Thymus (tissue), 11 donors: ENCODE measurements around the gene CNKSR1. TPM values are rescaled to one million over a fixed set of nuclear protein-coding genes. Genes with fewer than 3 reads are reported as not detected.
"Not testable (repeated sequence)": the region's sequence is repeated elsewhere in the genome, so short reads cannot be mapped to it uniquely, and the experiment has no call there.

Experiments used
- DNase-seq, 9 donors: peaks; one replicate each; pipeline ENCODE4 v3.0.0-alpha.2; 2013; ENCODE audit warnings: low spot score in 9 of 9, low read depth in 6 of 9, missing footprints in 1 of 9
- H3K27ac ChIP-seq, 2 donors: one replicate each; pipeline ENCODE4 v1.5.1; 2013; ENCODE audit warnings: control low read depth in 1 of 2, low read depth in 1 of 2, low read length in 1 of 2, mild to moderate bottlenecking in 1 of 2, moderate library complexity in 1 of 2
- H3K27me3 ChIP-seq, 2 donors: one replicate each; pipeline ENCODE4 v1.5.1; 2013; ENCODE audit warnings: low read length in 1 of 2; ENCODE audit not compliant: control insufficient read depth in 2 of 2, insufficient read depth in 1 of 2
- H3K36me3 ChIP-seq, 2 donors: one replicate each; pipeline ENCODE4 v1.5.1; 2013; ENCODE audit warnings: low read length in 1 of 2, mild to moderate bottlenecking in 1 of 2, moderate library complexity in 1 of 2; ENCODE audit not compliant: control insufficient read depth in 2 of 2, insufficient read depth in 2 of 2
- H3K4me1 ChIP-seq, 2 donors: one replicate each; pipeline ENCODE4 v1.5.1; 2013; ENCODE audit warnings: low read length in 2 of 2; ENCODE audit not compliant: control insufficient read depth in 2 of 2, insufficient read depth in 2 of 2
- H3K4me3 ChIP-seq, 2 donors: one replicate each; pipeline ENCODE4 v1.5.1; 2013; ENCODE audit warnings: low read length in 2 of 2, control low read depth in 1 of 2, mild to moderate bottlenecking in 1 of 2
- H3K9me3 ChIP-seq, 2 donors: one replicate each; pipeline ENCODE4 v1.5.1; 2013; ENCODE audit warnings: low read length in 1 of 2, mild to moderate bottlenecking in 1 of 2; ENCODE audit not compliant: control insufficient read depth in 2 of 2, insufficient read depth in 1 of 2
- WGBS: extraction: QIAGEN DNeasy Blood & Tissue Kit; methylation state at CpG from one replicate; pipeline ENCODE4 v1.1.7; 2013; 5-methylcytosine and 5-hydroxymethylcytosine counted together
- polyA plus RNA-seq: library from polyadenylated mRNA; stranded (reverse); fragments of 200-250 nt; gene quantifications from one replicate; pipeline ENCODE4 v1.2.3, GENCODE V29; 2013
- total RNA-seq: library from RNA; stranded (reverse); fragments of 120-200 nt; gene quantifications from one replicate; pipeline ENCODE4 v1.2.4, GENCODE V29; 2013
- donor health status: healthy.

Gene CNKSR1
- total and polyA plus RNA-seq, 2 donors, result 1.1 to 9.5 TPM

DNA sequence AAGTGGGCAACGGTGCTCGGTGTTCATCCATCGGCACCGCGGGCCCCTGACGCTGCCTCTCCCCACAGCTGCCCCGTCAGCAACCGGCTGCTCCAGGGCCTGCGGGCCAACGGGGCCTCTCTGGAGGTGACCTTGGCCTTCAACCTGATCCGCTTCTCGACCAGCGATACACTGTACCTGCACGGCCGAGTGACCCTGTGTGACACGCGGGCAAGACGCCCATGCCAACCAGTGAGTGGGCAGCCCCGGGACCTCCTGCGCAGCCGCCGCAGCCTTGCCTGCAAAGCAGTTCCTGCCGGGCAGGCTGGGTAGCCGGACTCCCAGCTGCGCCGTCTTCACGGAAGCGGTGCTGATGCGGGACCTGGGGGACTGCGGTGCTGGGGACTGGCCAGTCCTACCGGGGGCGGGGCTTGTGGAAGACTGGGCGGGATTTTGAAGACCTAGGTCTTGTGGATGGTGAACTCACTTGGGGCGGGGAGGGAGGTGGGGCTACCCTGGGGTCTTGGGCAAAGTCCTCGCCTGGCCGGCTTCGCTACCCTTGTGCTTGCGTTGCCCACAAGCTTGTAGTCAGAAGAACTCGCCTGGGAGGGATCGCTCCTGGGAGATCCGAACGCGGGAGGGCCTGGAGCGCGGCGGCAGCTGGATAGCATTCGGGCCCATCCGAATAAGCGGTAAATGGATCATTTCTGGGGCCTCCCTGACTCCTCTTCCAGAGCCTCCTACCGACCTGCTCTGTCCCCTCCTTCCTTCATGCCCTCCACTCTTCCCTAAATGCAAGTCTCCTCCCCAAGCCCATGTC, 47.9 kb downstream of the CNKSR1 start:
- Histone ChIP-seq H3K4me3 (peak overlapping the region in 1 of 2 donors; percentile 22), H3K27ac (no peak overlapping the region), H3K36me3 (no peaks in the 10 kb centered on the region), H3K9me3 (no peaks in the 10 kb centered on the region), H3K4me1 (peaks cover 4 to 8% of the 10 kb centered on the region in 2 donors), H3K27me3 (peaks cover 17 to 56% of the 10 kb centered on the region in 2 donors)
- no peak for DNase-seq
- WGBS, result 11% methylated on average over 50 of the region's 50 CpGs

DNA sequence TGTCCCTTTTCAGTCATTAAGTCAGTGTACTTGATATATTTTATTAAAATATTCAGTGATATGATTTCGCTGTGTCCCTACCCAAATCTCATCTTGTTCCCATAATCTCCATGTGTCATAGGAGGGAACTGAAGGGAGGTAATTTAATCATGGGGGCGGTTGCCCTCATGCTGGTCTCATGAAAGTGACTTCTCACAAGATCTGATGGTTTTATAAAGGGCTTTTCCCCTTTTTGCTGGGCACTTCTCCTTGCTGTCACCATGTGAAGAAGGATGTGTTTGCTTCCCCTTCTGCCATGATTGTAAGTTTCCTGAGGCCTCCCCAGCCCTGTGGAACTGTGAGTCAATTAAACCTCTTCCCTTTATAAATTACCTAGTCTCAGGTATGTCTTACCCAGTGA, 53.4 kb downstream of the CNKSR1 start:
- Histone ChIP-seq H3K4me1 (peaks cover 5 to 17% of the 10 kb centered on the region in 2 donors), H3K27me3 (peaks cover 4 to 17% of the 10 kb centered on the region in 2 donors)
- H3K27ac ChIP-seq, H3K36me3 ChIP-seq, H3K4me3 ChIP-seq, DNase-seq, H3K9me3 ChIP-seq: not testable (repeated sequence)
- 92% methylated on average over 2 of the region's 2 CpGs for WGBS

DNA sequence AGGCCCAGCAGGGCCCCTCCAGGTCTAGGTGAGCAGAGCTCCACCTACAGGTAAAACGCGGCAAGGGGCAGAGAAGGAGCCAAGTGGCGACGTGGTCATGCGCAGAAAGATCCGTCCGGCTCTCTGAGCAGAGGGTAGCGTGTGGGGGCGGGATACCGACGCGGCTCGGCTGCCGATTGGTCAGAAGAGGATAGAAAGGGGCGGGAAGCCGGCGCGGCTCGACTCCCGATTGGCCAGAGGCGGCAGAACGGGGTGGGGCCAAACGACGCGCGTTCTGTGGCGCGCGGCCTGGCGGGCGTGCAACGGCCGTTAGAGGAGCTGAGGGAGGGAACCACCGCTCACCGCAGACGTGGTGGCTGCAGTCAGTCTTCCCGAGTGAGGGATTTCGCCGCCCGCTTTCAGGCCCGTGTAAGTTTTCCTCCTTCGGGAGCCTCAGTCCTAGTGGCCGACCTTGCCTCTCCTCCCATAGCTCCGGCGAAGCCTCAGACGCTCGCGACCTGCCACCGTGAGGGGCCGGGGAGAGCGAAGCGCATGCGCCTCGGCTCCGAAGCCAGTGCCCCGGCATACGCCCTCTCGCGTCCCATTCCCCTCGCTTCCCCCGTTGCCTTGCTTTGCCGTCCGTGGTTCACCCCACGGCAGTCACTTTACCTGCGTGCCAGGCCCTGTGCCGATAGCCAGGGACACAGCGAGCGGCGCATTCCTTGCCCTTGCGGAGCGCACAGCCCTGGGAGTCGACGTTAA, 56.8 kb downstream of the CNKSR1 start, which contains the start of gene CEP85:
Gene CEP85, plus strand, starts transcription at position 298 of the 741 bp plus-strand sequence. CDS start 5,584 bp downstream, outside the sequence.
- H3K27me3 ChIP-seq, result no peaks in the 10 kb centered on the region
- H3K27ac ChIP-seq, result peak within 1 kb of the TSS; percentile 81 to 95
- H3K36me3 ChIP-seq, result peaks cover 0 to 2% of the 10 kb centered on the region in 2 donors
- H3K4me1 ChIP-seq, result peaks cover 9 to 18% of the 10 kb centered on the region in 2 donors
- under 1% methylated on average over 73 of the region's 73 CpGs for WGBS
- H3K9me3 ChIP-seq, result peaks cover 0 to 5% of the 10 kb centered on the region in 2 donors
- peak; percentile 95 to 99 (median 96) for DNase-seq
- H3K4me3 ChIP-seq, result peak within 1 kb of the TSS; percentile 56 to 85

DNA sequence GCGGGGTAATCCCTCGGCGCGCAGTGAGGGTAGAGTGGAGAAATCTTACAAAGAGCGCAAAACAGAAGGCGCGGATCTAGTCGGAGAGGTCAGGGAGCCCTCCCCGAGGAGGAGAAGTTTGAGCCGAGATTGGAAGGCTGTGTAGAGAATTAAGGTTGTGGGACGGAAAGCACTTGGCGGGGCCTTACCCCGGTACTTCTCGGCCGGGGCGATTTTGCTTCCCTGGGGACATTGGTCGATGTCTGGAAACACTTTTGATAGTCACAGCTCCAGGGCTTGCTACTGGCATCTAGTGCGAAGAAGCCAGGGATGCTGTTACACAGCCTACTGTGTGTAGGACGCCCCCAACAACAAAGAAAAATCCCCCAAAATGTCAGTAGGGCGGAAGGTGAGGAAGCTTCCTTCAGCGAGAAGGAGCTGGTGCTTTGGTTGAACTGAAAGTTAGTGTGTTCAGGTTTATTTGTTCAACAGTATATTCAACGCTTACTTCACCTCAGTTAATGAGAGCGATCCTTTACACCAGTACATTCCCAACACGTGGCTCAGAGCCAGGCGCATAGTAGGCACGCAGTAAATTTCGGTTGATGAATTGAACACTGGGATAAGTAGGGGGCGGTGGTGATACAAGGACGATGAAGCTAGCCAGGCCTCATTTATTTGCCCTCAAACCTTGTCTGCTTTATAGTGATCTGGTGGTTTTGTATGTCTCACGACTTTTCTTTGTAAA, 57.5 kb downstream of the CNKSR1 start:
- H3K4me1 ChIP-seq, result peaks cover 9 to 18% of the 10 kb centered on the region in 2 donors
- 3% methylated on average over 30 of the region's 30 CpGs for WGBS
- peaks cover 0 to 5% of the 10 kb centered on the region in 2 donors for H3K9me3 ChIP-seq
- H3K27ac ChIP-seq, result peak overlapping the region; percentile 81 to 95
- peak in 7 of 9 donors; percentile 13 to 59 (median 37) for DNase-seq
- peak overlapping the region; percentile 56 to 85 for H3K4me3 ChIP-seq
- peaks cover 0 to 5% of the 10 kb centered on the region in 2 donors for H3K36me3 ChIP-seq
- H3K27me3 ChIP-seq, result no peaks in the 10 kb centered on the region

DNA sequence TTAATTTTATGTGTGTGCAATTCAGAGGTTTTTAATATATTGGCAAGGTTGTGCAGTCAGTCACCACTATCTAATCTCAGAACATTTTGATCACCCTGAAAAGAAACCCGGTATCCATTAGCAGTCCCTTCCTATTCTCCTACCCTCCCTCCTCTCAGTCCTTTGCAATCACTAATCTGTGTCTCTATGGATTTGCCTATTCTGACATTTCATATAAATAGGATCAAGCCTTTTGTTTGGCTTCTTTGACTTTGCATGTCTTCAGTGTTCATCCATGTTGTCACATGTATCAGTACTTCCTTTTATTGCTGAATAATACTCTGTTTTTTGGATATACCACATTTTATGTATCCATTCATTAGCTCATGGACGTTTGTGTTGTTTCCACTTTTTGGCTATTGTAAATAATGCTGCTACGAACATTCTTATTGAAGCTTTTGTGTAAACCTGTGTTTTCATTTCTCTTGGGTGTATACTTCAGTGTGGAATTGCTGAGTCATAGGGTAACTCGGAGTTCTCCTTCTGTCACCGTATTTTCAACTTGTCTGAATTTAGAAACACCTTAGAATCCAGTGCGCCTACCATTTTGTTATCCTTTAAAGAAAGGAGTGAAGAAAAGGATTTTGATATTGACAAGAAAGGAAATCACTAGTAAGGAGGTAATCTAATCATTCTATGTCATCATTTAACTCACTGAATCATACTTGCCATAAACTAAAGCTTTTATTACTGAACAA, 60.1 kb downstream of the CNKSR1 start:
- WGBS, result 59% methylated on average over 6 of the region's 6 CpGs
- peak in 1 of 9 donors; percentile 39 for DNase-seq
- H3K4me3 ChIP-seq, result no peak overlapping the region
- peaks cover 9 to 18% of the 10 kb centered on the region in 2 donors for H3K4me1 ChIP-seq
- H3K9me3 ChIP-seq, result peaks cover 0 to 5% of the 10 kb centered on the region in 2 donors
- H3K36me3 ChIP-seq, result peaks cover 4 to 14% of the 10 kb centered on the region in 2 donors
- no peaks in the 10 kb centered on the region for H3K27me3 ChIP-seq
- no peak overlapping the region for H3K27ac ChIP-seq

Other genes starting within 250 kb of the CNKSR1 start
- gene PAFAH2, start 179.4 kb upstream of the CNKSR1 start, total RNA-seq, result 73.1 TPM
- 28.2 TPM for gene PAFAH2, start 179.4 kb upstream of the CNKSR1 start, polyA plus RNA-seq
- gene EXTL1, start 155.7 kb upstream of the CNKSR1 start, total RNA-seq, result 0.09 TPM
- 0.14 TPM for gene EXTL1, start 155.7 kb upstream of the CNKSR1 start, polyA plus RNA-seq
- gene SLC30A2, start 131.4 kb upstream of the CNKSR1 start, total RNA-seq, result 0.05 TPM
- 0.41 TPM for gene SLC30A2, start 131.4 kb upstream of the CNKSR1 start, polyA plus RNA-seq
- gene TRIM63, start 109.9 kb upstream of the CNKSR1 start, total RNA-seq, result 0.09 TPM
- 1.0 TPM for gene TRIM63, start 109.9 kb upstream of the CNKSR1 start, polyA plus RNA-seq
- 11.9 TPM for gene PDIK1L, start 65.7 kb upstream of the CNKSR1 start, total RNA-seq
- gene PDIK1L, start 65.7 kb upstream of the CNKSR1 start, polyA plus RNA-seq, result 6.1 TPM
- gene FAM110D, start 18.4 kb upstream of the CNKSR1 start, total RNA-seq, result 0.38 TPM
- gene FAM110D, start 18.4 kb upstream of the CNKSR1 start, polyA plus RNA-seq, result 2.4 TPM
- gene C1orf232, start 8.5 kb upstream of the CNKSR1 start, total RNA-seq, result not detected
- not detected for gene C1orf232, start 8.5 kb upstream of the CNKSR1 start, polyA plus RNA-seq
- gene ZNF593, start 7.6 kb upstream of the CNKSR1 start, total RNA-seq, result 17.4 TPM
- 79.0 TPM for gene ZNF593, start 7.6 kb upstream of the CNKSR1 start, polyA plus RNA-seq
- gene ZNF593OS, start 5.7 kb upstream of the CNKSR1 start, total RNA-seq, result not detected
- gene ZNF593OS, start 5.7 kb upstream of the CNKSR1 start, polyA plus RNA-seq, result 0.87 TPM
- gene CATSPER4, start 13.1 kb downstream of the CNKSR1 start, total RNA-seq, result not detected
- gene CATSPER4, start 13.1 kb downstream of the CNKSR1 start, polyA plus RNA-seq, result 0.07 TPM
- gene CEP85, start 56.7 kb downstream of the CNKSR1 start, total RNA-seq, result 18.7 TPM
- 9.7 TPM for gene CEP85, start 56.7 kb downstream of the CNKSR1 start, polyA plus RNA-seq
- gene SH3BGRL3, start 102.6 kb downstream of the CNKSR1 start, total RNA-seq, result 43.3 TPM
- 261 TPM for gene SH3BGRL3, start 102.6 kb downstream of the CNKSR1 start, polyA plus RNA-seq
- gene UBXN11, start 129.1 kb downstream of the CNKSR1 start, total RNA-seq, result 12.7 TPM
- gene UBXN11, start 129.1 kb downstream of the CNKSR1 start, polyA plus RNA-seq, result 42.7 TPM
- 1,020 TPM for gene CD52, start 140.5 kb downstream of the CNKSR1 start, total RNA-seq
- gene CD52, start 140.5 kb downstream of the CNKSR1 start, polyA plus RNA-seq, result 1,113 TPM
- gene CRYBG2, start 176.6 kb downstream of the CNKSR1 start, total RNA-seq, result 0.76 TPM
- gene CRYBG2, start 176.6 kb downstream of the CNKSR1 start, polyA plus RNA-seq, result 7.3 TPM
- 0.57 TPM for gene ZNF683, start 195.3 kb downstream of the CNKSR1 start, total RNA-seq
- 2.1 TPM for gene ZNF683, start 195.3 kb downstream of the CNKSR1 start, polyA plus RNA-seq
- under 0.01 TPM for gene LIN28A, start 233.3 kb downstream of the CNKSR1 start, total RNA-seq
- gene LIN28A, start 233.3 kb downstream of the CNKSR1 start, polyA plus RNA-seq, result 0.05 TPM